Measurements from ENCODE around the gene F10.

F10 gene

DNA sequence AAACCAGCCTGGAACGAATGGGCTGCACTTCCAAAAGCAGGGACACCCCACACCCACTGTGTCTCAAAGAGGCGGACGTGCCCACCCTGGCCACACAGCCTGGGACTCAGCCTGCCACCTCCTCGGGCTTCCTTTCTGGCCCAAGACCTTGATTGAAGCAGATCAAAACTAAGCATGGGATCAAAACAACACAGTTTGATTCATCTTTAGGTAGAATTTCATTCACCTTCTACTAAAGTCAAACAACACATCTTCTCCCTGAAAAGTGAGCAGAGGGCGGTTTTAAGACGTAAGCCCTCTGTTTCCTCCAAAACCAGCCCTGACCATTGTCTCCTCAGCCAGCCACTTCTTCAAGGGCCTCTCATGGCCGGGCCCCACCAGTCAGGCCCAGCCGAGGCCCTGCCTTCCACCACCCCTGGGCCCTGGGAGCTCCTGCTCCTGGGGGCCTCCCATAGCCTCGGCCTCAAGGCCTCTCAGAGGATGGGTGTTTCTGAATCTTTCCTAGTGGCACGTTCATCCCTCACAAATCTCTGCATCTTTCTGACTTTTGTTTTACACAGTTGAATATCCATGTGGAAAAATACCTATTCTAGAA is 6.3 kb upstream of the F10 start:
- FAIRE-seq (no peak), DNase-seq (ENCODE audit: insufficient read length) (no peak)
- TF ChIP-seq POLR2AphosphoS5 (IDR thresholded peaks at IDR 0.05; ENCODE audit: low read depth, low read length) (no peak), POLR2A (IDR thresholded peaks at IDR 0.05; ENCODE audit: low read depth, low read length) (no peak), TAF1 (IDR thresholded peaks at IDR 0.05; ENCODE audit: borderline replicate concordance, low read depth, low read length) (no peak)

DNA sequence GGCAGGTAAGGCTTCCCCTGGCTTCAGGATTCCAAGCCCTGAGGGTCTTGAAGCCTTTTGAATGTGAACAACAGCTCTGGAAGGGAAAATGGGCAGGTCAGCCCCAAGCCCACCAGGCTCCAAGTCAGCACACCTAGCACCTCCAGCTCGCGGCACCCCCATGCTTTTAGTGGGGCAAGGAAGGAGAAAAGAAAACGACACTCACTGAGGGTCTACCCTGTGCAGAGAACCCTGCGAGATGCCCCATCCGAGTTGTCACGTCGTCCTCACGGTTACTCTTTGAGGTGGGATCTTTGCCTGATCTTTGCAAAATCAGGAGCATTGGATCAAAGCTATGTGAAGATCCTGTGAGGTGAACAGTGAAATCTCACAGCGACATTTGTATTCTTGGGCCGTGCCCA is 5.7 kb upstream of the F10 start:
- no peak for TF ChIP-seq TAF1 (IDR thresholded peaks at IDR 0.05; ENCODE audit: borderline replicate concordance, low read depth, low read length)
- TF ChIP-seq POLR2AphosphoS5 (IDR thresholded peaks at IDR 0.05; ENCODE audit: low read depth, low read length): no peak
- no peak for TF ChIP-seq POLR2A (IDR thresholded peaks at IDR 0.05; ENCODE audit: low read depth, low read length)
- no peak for DNase-seq (ENCODE audit: insufficient read length)
- FAIRE-seq: no peak

DNA sequence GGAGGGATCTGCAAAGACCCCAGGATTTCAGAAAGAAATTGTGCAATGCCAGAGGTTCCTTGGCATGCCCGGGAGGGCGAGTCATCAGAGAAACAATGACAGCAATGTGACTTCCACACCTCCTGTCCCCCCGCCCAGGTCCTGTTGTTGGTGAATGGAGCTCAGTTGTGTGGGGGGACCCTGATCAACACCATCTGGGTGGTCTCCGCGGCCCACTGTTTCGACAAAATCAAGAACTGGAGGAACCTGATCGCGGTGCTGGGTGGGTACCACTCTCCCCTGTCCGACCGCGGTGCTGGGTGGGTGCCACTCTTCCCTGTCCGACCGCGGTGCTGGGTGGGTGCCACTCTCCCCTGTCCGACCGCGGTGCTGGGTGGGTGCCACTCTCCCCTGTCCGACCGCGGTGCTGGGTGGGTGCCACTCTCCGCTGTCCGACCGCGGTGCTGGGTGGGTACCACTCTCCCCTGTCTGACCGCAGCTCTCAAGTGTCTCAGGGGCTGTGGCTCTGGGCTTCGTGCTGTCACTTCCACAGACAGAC is 5.2 kb upstream of the F10 start:
- no peak for TF ChIP-seq TAF1 (IDR thresholded peaks at IDR 0.05; ENCODE audit: borderline replicate concordance, low read depth, low read length)
- DNase-seq (ENCODE audit: insufficient read length) (no peak), FAIRE-seq (no peak)

DNA sequence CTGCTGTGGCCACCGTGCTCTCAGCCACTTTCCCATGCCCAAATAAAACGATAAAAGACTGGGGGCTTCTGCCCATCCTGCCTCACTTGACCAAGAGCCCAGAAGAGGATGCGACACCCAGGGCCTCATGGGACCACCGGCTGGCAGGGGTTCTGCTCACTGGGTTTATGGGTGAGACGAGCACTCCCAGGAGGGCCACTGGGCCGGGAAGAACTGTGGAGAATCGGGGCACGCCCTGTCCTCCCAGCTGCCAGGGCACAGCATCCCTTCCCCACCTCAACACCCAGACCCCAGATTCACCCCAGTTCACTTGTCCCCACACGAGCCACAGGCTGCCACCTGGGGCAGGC is 4.7 kb upstream of the F10 start:
- no peak for FAIRE-seq
- DNase-seq (ENCODE audit: insufficient read length): no peak
- TF ChIP-seq TAF1 (IDR thresholded peaks at IDR 0.05; ENCODE audit: borderline replicate concordance, low read depth, low read length): no peak

DNA sequence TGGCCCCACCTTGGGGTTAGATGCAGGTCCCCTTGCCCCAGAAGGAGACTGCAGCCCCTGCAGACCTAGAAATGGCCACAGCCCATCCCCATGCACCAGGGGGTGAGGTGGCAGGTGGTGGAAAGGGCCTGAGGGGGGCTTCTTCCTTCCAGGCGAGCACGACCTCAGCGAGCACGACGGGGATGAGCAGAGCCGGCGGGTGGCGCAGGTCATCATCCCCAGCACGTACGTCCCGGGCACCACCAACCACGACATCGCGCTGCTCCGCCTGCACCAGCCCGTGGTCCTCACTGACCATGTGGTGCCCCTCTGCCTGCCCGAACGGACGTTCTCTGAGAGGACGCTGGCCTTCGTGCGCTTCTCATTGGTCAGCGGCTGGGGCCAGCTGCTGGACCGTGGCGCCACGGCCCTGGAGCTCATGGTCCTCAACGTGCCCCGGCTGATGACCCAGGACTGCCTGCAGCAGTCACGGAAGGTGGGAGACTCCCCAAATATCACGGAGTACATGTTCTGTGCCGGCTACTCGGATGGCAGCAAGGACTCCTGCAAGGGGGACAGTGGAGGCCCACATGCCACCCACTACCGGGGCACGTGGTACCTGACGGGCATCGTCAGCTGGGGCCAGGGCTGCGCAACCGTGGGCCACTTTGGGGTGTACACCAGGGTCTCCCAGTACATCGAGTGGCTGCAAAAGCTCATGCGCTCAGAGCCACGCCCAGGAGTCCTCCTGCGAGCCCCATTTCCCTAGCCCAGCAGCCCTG is 4.2 kb upstream of the F10 start:
- no peak for TF ChIP-seq POLR2AphosphoS5 (IDR thresholded peaks at IDR 0.05; ENCODE audit: low read depth, low read length)
- no peak for TF ChIP-seq TAF1 (IDR thresholded peaks at IDR 0.05; ENCODE audit: borderline replicate concordance, low read depth, low read length)
- FAIRE-seq: no peak
- DNase-seq (ENCODE audit: insufficient read length): no peak

DNA sequence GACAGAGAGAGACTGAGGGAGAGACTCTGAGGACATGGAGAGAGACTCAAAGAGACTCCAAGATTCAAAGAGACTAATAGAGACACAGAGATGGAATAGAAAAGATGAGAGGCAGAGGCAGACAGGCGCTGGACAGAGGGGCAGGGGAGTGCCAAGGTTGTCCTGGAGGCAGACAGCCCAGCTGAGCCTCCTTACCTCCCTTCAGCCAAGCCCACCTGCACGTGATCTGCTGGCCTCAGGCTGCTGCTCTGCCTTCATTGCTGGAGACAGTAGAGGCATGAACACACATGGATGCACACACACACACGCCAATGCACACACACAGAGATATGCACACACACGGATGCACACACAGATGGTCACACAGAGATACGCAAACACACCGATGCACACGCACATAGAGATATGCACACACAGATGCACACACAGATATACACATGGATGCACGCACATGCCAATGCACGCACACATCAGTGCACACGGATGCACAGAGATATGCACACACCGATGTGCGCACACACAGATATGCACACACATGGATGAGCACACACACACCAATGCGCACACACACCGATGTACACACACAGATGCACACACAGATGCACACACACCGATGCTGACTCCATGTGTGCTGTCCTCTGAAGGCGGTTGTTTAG is 3.3 kb upstream of the F10 start:
- no peak for TF ChIP-seq POLR2A (IDR thresholded peaks at IDR 0.05; ENCODE audit: low read depth, low read length)
- DNase-seq (ENCODE audit: insufficient read length) (no peak), FAIRE-seq (no peak)

DNA sequence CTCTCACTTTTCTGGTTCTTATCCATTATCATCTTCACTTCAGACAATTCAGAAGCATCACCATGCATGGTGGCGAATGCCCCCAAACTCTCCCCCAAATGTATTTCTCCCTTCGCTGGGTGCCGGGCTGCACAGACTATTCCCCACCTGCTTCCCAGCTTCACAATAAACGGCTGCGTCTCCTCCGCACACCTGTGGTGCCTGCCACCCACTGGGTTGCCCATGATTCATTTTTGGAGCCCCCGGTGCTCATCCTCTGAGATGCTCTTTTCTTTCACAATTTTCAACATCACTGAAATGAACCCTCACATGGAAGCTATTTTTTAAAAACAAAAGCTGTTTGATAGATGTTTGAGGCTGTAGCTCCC is 2.8 kb upstream of the F10 start:
- DNase-seq (ENCODE audit: insufficient read length): no peak
- no peak for TF ChIP-seq POLR2AphosphoS5 (IDR thresholded peaks at IDR 0.05; ENCODE audit: low read depth, low read length)
- TF ChIP-seq TAF1 (IDR thresholded peaks at IDR 0.05; ENCODE audit: borderline replicate concordance, low read depth, low read length): no peak
- no peak for TF ChIP-seq POLR2A (IDR thresholded peaks at IDR 0.05; ENCODE audit: low read depth, low read length)
- FAIRE-seq: no peak

DNA sequence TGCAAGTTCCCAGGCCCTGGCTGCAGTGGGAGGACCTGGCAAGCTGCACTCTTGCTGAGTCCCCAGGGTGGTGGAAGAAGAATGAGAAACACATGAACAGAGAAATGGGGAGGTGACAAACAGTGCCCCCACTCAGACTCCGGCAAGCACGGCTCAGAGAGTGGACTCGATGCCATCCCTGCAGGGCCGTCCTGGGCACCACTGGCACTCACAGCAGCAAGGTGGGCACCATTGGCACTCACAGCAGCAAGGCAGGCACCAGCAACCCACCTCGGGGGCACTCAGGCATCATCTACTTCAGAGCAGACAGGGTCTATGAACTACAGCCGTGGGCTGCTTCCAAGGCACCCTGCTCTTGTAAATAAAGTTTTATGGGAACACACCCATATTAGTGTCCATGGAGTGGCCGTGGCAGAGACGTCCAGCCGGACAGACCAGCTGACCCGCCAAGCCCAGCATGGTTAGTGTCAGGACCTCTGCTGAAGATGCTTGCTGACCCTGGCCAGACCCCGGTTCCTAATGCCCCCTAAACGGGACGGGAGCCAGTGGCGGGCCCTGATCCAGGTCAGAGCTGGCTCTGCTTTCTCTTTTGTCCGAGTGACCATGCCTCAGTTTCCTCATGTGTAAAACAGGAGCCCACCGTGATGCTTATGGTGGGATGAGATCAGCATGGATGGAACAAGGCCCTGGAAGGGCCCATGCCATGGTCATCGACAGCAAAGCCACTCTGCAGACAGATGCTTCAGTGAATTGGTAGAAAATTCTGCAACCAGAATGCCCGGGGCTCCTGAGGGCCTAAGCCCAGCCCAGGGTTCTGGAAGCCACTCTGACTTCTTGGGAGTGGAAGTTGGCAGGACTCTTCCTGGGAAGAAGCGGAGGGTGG is 2.1 kb upstream of the F10 start:
- TF ChIP-seq TAF1 (IDR thresholded peaks at IDR 0.05; ENCODE audit: borderline replicate concordance, low read depth, low read length) (no peak), POLR2AphosphoS5 (IDR thresholded peaks at IDR 0.05; ENCODE audit: low read depth, low read length) (no peak), POLR2A (IDR thresholded peaks at IDR 0.05; ENCODE audit: low read depth, low read length) (no peak)
- no peak for DNase-seq (ENCODE audit: insufficient read length)

DNA sequence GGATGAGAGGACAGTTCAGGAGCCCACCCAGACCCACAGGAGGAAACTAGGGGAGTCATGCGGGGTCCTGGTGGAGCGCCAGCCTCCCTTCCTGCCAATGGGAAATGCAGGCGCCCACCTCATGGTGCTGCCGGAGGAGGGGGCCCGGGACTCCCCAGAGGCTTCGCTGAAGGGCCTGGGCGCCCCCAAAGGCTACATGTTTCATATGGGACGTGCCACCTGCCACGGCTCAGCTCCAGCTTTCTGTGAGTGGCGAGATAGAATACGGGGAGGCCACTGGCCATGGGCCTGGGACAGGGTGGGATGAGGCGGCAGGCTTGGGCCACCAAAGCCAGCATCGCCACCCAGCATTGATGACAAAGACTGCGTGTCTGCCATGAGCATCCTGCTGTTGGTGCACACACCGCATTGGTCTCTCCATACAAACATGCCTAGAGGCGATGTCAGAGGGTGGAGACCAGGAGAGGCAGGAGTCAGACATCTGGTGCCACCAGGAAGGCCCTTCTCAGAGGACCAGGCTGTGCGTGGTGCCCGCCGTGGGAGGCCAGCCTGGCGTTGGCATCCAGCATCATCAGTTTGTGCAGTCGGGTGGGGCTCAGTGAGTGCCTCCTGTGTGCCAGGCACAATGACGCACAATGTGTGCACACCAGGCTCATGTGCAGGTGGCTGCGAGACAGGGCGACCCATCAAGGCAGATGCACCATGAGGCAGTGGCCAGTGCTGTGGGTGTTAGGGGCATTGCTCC is 1.2 kb upstream of the F10 start:
- FAIRE-seq (no peak), DNase-seq (ENCODE audit: insufficient read length) (no peak)
- TF ChIP-seq POLR2A (IDR thresholded peaks at IDR 0.05; ENCODE audit: low read depth, low read length): no peak
- TF ChIP-seq POLR2AphosphoS5 (IDR thresholded peaks at IDR 0.05; ENCODE audit: low read depth, low read length): no peak
- TF ChIP-seq TAF1 (IDR thresholded peaks at IDR 0.05; ENCODE audit: borderline replicate concordance, low read depth, low read length): no peak

More for the DNA sequence above, 2.1 kb upstream of the F10 start:
- FAIRE-seq: no peak

DNA sequence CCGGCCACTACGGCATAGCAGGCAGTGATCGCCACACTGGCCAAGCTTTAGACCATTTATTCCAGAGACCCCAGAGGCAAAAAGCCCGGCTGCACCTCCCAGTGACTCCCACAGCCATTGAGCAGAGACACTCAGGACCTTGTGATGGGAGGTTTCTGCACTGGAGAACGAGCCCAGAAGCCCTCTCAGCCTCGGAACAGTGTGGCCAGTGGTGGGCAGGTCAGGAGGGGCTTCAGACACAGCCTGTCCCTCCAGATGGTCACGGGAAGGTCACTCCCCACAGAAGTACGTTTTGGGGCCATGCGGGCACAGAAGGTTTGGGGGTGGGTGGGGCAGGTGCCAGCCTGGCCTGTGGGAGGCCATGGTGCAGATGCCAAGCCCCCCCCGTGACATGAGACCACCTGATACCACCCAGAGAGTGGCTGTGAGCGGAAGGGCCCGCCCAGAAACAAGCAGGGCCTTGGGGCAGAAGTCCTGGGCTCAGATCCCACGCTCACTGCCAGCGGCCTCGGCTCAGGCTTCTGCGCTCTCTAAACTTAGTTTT is 599 bp upstream of the F10 start:
- TF ChIP-seq POLR2AphosphoS5 (IDR thresholded peaks at IDR 0.05; ENCODE audit: low read depth, low read length) (no peak), TAF1 (IDR thresholded peaks at IDR 0.05; ENCODE audit: borderline replicate concordance, low read depth, low read length) (no peak), POLR2A (IDR thresholded peaks at IDR 0.05; ENCODE audit: low read depth, low read length) (no peak)
- DNase-seq (ENCODE audit: insufficient read length) (no peak), FAIRE-seq (no peak)
